DMS 273 treated with DMSO at 0.1 percent for 48 hours (cell line): ENCODE data around the gene ARHGEF11.
"Not testable (repeated sequence)": the region's sequence is repeated elsewhere in the genome, so short reads cannot be mapped to it uniquely, and the experiment has no call there.

Experiments
- DNase-seq: peaks from one replicate; lab custom pipeline; 2025; lab: John Stamatoyannopoulos, UW

Gene ARHGEF11

GRCh38 chr1:156930483-156930882, 115.1 kb downstream of the ARHGEF11 start:
- DNase-seq: no peak

- no peak for DNase-seq
These were observed 115.8 kb downstream of the ARHGEF11 start for GRCh38 chr1:156929596-156930238.

GRCh38 chr1:156928043-156928602, 117.4 kb downstream of the ARHGEF11 start:
- DNase-seq: no peak

- peak; percentile 31 for DNase-seq
These were observed 118.1 kb downstream of the ARHGEF11 start for GRCh38 chr1:156927215-156928042.

- DNase-seq: not testable (repeated sequence)
These were observed 118.8 kb downstream of the ARHGEF11 start for GRCh38 chr1:156926695-156927094.

GRCh38 chr1:156926175-156926574, 119.4 kb downstream of the ARHGEF11 start:
- no peak for DNase-seq

- no peak for DNase-seq
These were observed 120.2 kb downstream of the ARHGEF11 start for GRCh38 chr1:156925154-156926010.

GRCh38 chr1:156924478-156925153, 120.9 kb downstream of the ARHGEF11 start:
- no peak for DNase-seq

GRCh38 chr1:156923670-156924477, 121.7 kb downstream of the ARHGEF11 start:
- DNase-seq: no peak

- DNase-seq: no peak
These were observed 122.4 kb downstream of the ARHGEF11 start for GRCh38 chr1:156922986-156923669.

GRCh38 chr1:156921053-156921529, 124.5 kb downstream of the ARHGEF11 start:
- DNase-seq: no peak

- DNase-seq: peak; percentile 49
These were observed 125.1 kb downstream of the ARHGEF11 start, which contains the start of gene LRRC71 for GRCh38 chr1:156920233-156921052. Gene LRRC71, plus strand, starts transcription at chr1:156920632. Its CDS starts 172 bp downstream, at chr1:156920804.

- DNase-seq: no peak
These were observed 131.1 kb downstream of the ARHGEF11 start for GRCh38 chr1:156914440-156914856.

GRCh38 chr1:156913809-156914387, 131.6 kb downstream of the ARHGEF11 start:
- no peak for DNase-seq

- no peak for DNase-seq
These were observed 132.4 kb downstream of the ARHGEF11 start for GRCh38 chr1:156912861-156913808.

GRCh38 chr1:156912310-156912709, 133.2 kb downstream of the ARHGEF11 start:
- DNase-seq: no peak

- no peak for DNase-seq
These were observed 133.8 kb downstream of the ARHGEF11 start for GRCh38 chr1:156911577-156912298.
